Measurements from ENCODE around the gene EML2.

EML2 gene

GRCh38 chr19:45568732-45569131, 70.5 kb downstream of the EML2 start:
- no peak for TF ChIP-seq CTCF (IDR thresholded peaks at IDR 0.05; ENCODE audit: extremely low read depth, missing control alignments)
- DNase-seq (ENCODE audit: low spot score), result no peak

- TF ChIP-seq CTCF (IDR thresholded peaks at IDR 0.05; ENCODE audit: extremely low read depth, missing control alignments), result no peak
- no peak for DNase-seq (ENCODE audit: low spot score)
Observed at GRCh38 chr19:45567609-45568008, 71.6 kb downstream of the EML2 start.

- peak; percentile 12 for DNase-seq (ENCODE audit: low spot score)
- TF ChIP-seq CTCF (IDR thresholded peaks at IDR 0.05; ENCODE audit: extremely low read depth, missing control alignments), result no peak
Observed at GRCh38 chr19:45564131-45564780, 74.9 kb downstream of the EML2 start.

- TF ChIP-seq CTCF (IDR thresholded peaks at IDR 0.05; ENCODE audit: extremely low read depth, missing control alignments), result no peak
- no peak for DNase-seq (ENCODE audit: low spot score)
Observed at GRCh38 chr19:45560686-45561085, 78.5 kb downstream of the EML2 start.

- TF ChIP-seq CTCF (IDR thresholded peaks at IDR 0.05; ENCODE audit: extremely low read depth, missing control alignments), result no peak
- no peak for DNase-seq (ENCODE audit: low spot score)
Observed at GRCh38 chr19:45560038-45560437, 79.2 kb downstream of the EML2 start.

Data from GM20000 (cell line).